Kidney epithelial cell (primary cell): Measurements from ENCODE around the gene PTPN11. TPM values are rescaled to one million over a fixed set of nuclear protein-coding genes. Genes with fewer than 3 reads are reported as not detected.

Experiments
- DNase-seq: peaks from one replicate; pipeline ENCODE4 v3.0.0-alpha.2; 2010; ENCODE audit warnings: low read depth
- H3K27me3 ChIP-seq: 2 replicates; pipeline ENCODE4 v1.6.0; 2011; ENCODE audit warnings: low read length; ENCODE audit not compliant: control insufficient read depth, insufficient read depth
- H3K36me3 ChIP-seq: 2 replicates; pipeline ENCODE4 v1.5.1; 2011; ENCODE audit warnings: low read length; ENCODE audit not compliant: control insufficient read depth, insufficient read depth
- H3K4me3 ChIP-seq: 2 replicates; pipeline ENCODE4 v1.5.1; 2011; ENCODE audit warnings: low read depth, mild to moderate bottlenecking, control low read depth, low read length
- CTCF ChIP-seq: IDR thresholded peaks from 2 replicates; pipeline ENCODE4 v1.5.1; 2011; ENCODE audit warnings: mild to moderate bottlenecking, moderate library complexity, low read length, control low read depth, inconsistent platforms; ENCODE audit not compliant: insufficient read depth, poor library complexity, severe bottlenecking
- total RNA-seq: library from RNA; depleted of rRNA; stranded (reverse); fragments of >200 nt; gene quantifications from 2 replicates; pipeline ENCODE4 v1.2.3, GENCODE V29; 2015

PTPN11 gene
- total RNA-seq, 1 donor from 2014 or later = 91.1 TPM

- Histone ChIP-seq H3K4me3 (no peak overlapping the region), H3K36me3 (no peaks in the 10 kb centered on the region), H3K27me3 (no peaks in the 10 kb centered on the region)
- DNase-seq = no peak
- no peak for TF ChIP-seq CTCF
Observed at GRCh38 chr12:112532106-112532505, 113.4 kb downstream of the PTPN11 start.

- no peak overlapping the region for H3K4me3 ChIP-seq
- no peaks in the 10 kb centered on the region for H3K36me3 ChIP-seq
- DNase-seq = no peak
- H3K27me3 ChIP-seq = no peaks in the 10 kb centered on the region
- no peak for TF ChIP-seq CTCF
Observed at GRCh38 chr12:112533528-112533927, 114.8 kb downstream of the PTPN11 start.

- TF ChIP-seq CTCF = no peak
- DNase-seq = no peak
- Histone ChIP-seq H3K27me3 (no peaks in the 10 kb centered on the region), H3K36me3 (no peaks in the 10 kb centered on the region), H3K4me3 (no peak overlapping the region)
Observed at GRCh38 chr12:112535017-112535416, 116.3 kb downstream of the PTPN11 start.

- TF ChIP-seq CTCF = no peak
- Histone ChIP-seq H3K27me3 (no peaks in the 10 kb centered on the region), H3K4me3 (no peak overlapping the region), H3K36me3 (no peaks in the 10 kb centered on the region)
- DNase-seq = no peak
Observed at GRCh38 chr12:112535637-112536366, 117.1 kb downstream of the PTPN11 start.

- Histone ChIP-seq H3K27me3 (no peaks in the 10 kb centered on the region), H3K4me3 (no peak overlapping the region), H3K36me3 (no peaks in the 10 kb centered on the region)
- DNase-seq = no peak
- TF ChIP-seq CTCF = no peak
Observed at GRCh38 chr12:112536367-112536730, 117.6 kb downstream of the PTPN11 start.
